ENCODE measurements around the gene TMEM74B.

The TMEM74B gene

DNA sequence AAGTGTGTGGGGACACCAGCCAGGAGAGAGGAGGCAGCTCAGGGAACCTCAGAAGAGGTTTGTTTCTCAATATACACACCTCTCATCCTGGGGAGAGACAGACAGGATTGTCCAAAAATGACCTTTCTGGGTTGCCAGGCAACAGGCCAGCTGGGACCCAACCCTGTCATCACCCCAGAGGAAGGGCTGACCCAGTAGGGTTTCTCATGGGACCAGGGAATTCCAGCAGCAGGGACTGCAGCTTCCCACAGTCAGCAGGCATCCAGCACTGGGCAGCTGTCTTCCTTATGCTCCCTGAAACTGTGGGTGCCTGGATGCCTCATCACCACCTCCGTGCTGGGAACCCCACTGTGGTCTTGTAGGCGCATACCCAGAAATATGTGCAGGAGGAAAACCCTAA, 19.8 kb upstream of the TMEM74B start:
- no peak for DNase-seq

DNA sequence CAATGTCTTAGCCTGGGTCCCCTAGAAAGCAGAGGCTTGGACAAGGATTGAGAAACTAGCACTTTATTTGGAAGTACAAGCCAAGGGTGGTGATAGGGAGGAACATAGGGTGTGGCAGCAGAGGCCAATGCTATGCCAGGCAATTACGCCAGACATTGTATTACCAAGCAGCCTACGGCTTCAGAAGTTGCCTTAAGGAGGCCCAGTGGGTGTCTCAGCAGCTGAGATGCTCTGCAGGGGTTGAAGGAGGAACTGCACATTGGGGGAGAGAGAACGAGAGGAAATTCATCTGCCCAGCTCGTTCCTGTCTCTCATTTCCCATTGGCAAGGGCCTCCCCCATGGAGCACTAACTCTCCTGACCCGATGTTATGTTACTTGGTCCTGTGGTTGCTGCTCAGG, 19.3 kb upstream of the TMEM74B start:
- DNase-seq = no peak

DNA sequence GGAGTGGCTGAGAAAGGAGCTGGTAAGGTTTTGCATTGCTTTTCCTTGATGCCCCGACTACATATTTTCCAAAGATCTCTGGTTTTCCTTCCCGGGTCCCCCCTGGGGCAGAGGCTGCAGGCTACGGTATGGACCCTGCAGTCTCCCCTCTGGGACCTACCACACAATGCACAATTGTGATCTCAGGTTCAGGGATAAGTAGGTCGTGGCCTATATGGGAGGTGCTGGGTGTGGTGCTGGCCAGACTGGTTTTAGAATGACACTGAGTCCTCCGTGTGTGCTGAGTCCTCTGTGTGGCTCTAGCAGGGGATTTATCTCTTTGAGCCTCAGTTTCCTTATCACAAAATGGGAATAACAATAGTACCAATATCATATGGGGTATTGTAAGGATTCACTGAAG, 18.8 kb upstream of the TMEM74B start:
- no peak for DNase-seq

DNA sequence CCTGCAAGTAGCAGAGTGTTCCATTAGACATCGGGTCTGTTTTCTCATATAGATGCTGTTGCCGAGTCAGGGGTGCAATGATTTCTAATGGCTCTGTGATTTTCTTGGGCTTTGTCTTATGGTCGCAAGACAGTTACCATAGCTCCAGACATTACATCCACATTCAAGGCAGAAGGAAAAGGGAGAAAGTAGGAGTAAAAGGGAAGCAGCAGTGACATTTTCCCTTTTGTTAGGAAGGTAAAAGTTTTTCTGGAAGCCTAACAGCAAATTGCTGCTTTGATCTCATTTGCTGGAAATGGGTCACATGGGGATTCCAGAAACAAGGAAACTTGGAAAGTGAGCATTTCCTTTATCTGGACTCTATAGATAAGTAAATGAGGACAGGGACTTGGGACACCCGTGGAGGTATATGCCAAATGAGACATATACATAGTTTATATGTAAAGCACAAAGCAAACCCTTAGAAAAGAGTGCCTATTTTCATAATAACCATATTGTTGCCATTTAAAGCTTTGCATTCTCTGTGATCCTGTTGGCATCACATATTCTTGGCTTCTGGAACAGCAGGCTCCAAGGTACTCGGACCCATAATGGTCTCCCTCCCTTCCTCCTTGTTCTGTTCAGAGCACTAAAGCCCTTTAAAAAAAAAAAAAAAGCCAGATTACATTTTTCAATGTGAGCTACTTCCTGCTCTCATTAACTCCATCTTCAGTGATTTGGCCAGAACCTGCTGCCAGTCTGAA, 18.2 kb upstream of the TMEM74B start, which contains the start of gene C20orf202:
Gene C20orf202 (plus strand): TSS at position 693 of the 743 bp plus-strand sequence. CDS start 132 bp downstream, outside the sequence.
- DNase-seq = no peak

DNA sequence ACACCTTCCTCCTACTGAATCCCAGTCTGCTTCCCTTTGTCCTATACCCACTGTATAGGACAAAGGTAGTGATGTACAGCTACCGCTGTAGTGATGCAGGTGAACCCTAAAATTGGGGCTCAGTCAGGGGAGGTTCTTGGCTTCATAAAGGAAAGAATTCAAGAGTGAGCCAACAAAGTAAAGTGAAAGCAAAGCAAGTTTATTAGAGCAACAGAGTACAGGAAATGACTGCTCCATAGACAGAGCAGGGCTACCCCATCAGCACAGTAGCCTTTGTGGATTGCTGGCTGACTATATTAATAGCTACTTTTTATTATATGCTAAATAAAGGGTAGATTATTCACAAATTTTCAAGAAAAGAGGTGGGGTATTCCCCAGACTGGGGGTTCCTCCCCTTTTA, 15.2 kb upstream of the TMEM74B start:
- DNase-seq = no peak

DNA sequence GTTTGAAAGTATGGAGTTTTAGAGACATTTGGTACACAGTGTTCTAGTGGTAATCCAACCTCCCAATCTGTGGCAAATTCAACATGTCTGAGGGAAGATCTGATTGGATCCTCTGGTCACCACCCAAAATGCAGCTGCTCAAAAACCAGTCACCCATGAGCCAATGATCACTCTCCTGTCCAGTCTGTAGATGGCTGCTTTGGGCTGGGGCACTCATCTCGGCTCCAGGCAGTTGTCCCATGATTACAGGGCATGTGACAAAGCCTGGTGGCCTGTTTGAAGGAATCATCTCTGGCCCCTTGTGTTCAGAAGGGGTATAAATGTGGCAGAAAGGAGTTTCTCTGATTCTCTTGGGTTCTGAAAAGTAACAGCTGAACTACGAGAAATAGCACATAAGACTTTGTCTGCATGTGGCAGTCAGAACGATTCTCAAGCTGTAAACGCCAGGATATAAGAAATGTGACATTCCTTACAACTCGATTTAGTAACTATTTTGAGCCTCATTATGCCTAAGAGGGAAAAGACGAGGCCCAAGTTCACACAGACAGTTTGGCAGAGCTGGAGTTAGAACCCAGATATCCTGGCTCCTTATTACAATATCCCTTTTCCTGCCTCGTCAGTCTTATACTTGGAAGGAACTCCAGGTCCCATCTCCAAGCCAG, 14.6 kb upstream of the TMEM74B start:
- no peak for DNase-seq

DNA sequence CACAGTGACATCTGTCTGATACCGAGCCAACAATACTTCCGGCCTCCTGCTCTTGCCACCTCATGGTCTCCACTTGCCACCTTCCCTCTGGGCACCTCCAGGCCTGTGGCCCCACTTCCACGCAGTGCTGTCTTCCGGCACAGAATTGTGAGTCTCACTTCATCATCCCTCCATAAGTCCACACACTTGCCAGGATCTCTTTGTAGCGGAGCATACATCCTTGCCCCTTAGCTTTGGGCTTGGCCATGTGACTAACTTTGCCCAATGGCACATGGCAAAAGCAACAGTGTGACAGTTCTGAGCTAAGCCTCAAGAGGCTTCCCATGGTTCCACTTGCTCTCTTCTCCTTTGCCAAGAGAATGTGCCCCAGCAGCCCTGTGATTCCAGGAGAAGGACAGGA, 14.0 kb upstream of the TMEM74B start:
- DNase-seq = no peak

DNA sequence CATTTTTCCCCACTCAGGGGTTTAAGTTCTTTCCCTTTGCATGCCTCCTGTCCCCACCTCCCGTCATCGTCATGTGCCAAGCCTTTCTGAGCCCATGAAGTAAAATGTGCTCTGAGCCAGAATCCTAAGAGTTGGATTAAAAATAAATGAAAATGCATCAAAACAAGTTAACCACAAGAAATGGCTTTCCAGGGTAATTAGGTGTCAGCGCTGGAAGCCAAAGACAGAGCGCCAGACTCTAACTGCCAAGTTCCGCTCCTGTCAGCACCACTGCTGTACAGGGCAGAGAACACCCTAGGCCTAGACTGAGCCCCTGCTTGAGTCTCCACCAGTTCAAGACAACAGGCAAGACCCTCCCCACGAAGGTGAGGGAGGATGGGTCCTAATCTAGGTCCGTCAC, 13.0 kb upstream of the TMEM74B start:
- no peak for DNase-seq

DNA sequence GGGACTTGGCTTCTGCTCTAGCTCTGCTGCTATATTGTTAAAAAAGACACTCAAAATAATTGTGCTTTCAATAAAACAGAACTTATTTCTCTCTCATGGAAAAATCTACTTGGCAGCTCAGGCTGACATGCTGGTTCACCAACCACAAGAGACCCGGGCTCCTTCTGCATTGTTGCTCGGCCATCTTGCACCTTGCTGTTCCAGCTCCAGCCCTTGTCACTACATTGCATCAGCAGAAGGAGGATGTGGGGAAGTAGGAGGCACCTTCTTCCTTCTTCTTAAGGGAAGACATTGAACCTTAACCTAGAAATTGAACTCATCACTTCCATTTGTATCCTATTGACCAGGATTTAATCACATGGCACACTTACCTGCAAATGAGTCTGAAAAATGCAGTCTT, 11.9 kb upstream of the TMEM74B start:
- no peak for DNase-seq

DNA sequence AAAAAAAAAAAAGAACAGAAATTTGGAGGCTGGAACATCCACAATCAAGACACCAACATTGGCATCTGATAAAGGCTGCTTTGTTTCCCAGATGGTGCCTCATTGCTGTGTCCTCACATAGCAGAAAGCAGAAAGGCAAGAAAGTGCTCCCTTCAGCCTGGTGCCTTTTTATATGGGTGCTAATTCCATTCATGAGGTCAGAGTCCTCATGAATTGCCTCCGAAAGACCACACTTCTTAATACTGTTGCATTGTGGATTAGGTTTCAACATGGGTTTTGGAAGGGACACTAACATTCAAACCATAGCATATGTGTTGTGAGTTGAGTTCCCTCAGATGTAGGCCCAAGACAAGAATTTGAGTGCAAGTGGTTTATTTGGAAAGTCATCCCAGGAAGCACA, 10.4 kb upstream of the TMEM74B start:
- DNase-seq = no peak

DNA sequence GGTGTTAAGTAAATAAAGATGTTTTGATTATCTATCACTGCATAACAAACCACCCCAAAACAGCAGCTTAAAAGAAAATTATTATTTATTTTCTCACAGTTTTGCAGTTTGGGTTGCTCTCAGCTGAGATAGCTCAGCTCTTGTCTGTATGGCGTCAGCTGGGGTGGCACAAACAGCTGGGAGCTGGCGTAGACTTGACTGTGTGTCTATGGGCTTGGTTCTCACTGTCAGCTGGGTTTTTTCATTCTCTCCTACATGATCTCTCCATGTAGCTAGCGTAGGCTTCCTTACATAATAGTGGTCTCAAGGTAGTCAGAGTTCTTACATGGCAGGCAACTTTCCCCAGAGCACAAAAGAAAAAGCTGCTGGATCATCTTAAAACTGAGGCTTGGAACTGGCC, 6.5 kb upstream of the TMEM74B start:
- no peak for DNase-seq

DNA sequence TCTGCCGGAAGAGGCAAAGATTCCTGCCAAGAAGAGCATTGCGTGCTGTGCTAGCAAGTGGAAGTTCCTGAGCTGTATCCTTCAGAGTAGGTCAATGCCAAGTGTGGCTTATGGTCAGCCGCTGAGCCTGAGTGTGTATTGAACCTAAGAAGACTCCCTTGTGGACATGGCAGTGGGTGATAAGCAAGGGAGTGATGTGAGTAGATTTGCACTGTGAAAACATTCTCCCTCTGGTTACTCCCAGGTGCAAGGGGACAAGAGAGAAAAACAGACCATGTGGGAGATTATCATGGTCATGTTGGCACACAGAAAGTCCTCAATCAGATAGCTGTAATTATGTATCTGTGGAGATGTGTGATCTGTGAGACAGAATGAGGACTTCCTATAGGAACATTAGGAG, 6.1 kb upstream of the TMEM74B start:
- DNase-seq = no peak

DNA sequence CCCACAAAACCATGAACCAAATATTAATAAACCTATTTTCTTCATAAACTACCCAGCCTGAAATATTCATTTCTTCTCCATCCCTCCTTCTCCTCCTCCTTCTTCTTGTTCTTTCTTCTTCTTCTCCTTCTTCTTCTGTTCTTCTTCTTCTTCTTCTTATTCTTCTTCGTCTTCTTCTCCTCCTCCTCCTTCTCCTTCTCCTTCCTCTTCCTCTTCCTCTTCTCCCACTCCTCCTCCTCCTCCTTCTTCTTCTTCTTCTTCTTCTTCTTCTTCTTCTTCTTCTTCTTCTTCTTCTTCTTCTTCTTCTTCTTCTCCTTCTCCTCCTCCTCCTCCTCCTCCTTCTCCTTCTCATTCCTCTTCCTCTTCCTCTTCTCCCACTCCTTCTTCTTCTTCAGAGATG, 5.0 kb upstream of the TMEM74B start:
- no peak for DNase-seq

DNA sequence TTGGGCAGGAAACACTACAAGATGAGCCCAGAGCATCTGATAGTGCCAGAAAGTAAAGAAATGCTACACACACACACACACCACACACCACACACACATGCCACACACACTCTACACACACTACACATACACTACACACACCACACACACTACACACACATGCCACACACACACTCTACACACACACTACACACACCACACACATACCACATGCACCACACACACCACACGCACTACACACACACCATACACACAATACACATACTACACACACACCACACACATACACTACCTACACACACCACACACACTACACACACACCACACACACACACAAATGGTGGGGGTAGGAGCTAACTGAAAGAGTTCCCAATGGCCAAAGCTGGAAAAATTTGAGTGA, 3.6 kb upstream of the TMEM74B start:
- DNase-seq = no peak

DNA sequence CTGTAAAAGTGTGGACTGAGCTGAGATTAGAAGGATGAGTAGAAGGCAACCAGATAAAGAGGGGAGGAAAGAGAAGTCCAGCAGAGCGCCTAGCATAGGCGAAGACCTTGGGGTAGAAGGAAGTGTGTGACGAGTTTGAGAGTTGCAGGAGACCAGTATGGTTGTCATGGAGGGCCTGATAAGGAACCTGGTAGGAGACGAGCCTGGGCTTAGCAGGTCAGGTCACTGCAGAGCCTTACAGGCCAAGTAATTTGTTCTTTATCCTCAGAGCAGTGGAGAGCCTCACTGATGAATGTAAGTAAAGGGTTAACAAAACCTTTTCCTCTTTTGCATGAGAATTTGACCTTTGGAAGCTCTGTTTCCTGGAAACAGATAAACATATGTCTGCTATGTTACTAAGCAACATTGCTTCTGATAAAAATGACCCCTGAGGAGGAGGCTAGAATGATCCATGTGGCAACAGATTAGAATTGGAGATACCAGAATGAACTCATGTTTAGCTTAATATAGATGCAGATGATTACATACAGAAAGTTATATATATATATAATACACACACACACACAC, 2.9 kb upstream of the TMEM74B start:
- DNase-seq = no peak

DNA sequence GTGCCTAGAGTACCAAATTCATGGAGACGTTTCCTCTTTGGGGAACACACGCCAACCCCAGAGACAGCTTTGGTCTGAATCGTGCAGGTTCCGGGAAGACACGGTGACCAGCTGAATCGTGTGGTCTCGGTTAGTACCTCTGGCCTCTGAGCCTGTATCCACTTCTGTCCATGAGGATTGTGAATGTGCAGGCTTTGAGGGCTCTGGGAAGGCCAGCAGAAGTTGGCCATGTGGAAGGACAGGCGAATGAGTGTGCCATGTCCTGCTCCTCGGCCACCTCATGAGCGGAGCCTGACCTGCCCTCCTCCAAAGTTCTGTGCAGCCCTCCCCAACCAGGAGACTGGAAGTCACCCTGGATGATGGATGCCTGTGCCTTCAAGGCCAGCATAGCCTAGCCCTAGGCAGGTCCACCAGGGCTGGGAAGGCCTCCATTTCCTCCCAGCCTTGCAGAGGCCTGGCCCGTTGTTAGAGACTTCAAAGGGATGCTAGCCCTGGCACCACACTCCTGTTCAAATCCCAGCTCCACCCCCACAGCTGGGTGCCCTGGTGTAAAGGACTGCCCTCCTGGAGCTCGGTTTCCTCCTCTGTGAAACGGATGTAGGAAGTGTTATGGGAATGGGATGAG, 1.7 kb upstream of the TMEM74B start:
- no peak for DNase-seq

DNA sequence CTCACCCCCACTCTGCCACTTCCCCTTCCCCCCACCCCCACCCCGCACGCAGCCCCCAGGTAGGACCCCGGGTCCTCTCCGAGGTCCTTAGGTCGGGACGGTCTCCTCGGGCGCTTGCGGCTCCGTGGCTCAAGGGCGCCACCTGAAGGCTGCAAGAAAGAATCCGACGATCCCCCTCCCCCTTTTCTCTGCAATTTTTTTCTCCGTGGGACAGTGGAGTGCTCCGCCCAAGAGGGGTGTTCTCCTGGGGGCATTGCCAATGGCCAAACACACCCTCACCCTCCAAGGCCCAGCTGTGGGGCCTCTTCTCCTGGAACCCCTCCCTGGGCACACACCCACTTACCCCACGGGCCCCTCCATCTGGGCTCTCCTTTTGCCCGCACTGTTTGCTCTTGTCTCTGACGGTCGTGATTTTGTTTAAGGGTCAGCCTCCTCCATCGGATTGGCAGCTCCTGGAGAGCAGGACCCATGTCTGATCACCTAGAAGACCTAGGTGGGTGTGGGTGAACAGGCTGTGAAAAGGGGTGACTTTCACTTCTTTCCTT, 1.1 kb upstream of the TMEM74B start:
- DNase-seq = peak; percentile 41

DNA sequence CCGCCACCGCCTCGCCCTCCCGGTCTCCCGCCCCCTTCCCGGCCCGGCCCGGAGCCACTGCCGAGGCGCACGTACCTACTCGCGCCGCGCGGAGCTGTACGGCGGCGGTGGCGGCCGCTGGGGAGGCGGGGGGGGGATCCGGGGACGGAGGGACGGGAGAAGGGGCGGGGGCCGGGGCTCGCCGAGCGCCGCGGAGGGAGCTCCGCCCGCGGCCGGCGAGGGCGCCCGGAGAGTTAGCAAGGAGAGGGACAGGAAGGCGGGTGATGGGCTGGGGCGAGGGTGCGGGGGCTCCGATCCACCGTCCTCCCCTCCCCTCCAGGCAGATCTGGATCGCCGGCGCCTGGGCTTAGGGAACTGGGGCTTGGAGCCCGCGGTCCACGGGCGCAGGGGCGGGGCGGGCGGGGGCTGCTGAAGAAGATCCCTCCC, 548 bp upstream of the TMEM74B start:
- no peak for DNase-seq

DNA sequence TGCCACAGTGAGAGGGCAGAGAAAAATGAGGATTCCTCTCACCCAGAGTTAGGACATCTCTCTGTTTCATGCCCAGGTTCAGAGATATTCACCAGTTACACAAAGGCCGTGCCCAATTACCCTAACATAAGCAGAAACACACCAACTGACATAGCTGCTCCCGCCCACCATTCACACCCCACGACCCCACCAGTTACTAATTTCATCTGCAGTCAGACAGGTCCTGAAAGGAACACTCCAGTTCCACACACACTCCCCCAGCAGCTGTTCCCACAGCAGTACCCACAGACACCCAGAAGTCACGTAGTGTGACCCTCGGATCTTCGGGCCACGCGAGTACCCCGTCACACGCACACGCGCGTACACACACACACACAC, 532 bp downstream of the TMEM74B start:
- no peak for DNase-seq

DNA sequence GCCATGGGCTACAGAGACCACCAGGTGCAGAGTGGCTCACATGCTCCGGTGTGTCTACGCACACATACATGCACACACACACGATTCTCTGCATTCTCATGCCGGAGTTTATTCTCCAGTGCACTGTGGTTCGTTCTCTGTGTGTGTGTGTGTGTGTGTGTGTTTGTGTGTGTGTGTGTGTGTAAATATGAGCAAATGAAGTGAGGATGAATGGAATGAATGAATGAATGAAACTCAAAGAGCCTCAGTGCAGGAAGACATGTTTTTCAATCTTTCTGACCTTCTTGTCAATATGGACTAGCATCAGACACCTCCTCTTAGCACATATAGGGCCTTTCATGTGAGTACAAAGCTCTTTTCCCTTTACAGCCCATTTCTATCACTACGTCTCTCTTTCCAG, 1.6 kb downstream of the TMEM74B start:
- no peak for DNase-seq

DNA sequence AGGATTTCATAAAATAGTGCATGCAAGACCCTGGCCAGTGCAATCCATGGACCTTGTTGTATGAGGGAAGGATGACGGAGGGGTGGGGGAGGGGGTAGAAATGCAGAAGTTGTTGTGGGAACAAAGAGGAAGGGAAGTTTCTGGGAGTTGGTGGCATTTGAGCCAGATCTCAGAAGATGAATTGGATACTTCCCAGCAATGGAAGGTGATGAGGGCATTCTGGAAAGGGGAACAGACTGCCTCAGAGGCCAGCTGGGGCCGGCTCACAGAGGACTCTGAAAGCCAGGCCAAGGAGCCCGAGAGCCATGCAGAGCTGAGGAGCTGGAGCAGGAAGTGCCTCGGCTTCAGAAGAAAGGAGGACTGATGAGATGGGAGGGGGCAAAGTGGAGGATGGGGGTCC, 2.7 kb downstream of the TMEM74B start:
- no peak for DNase-seq

DNA sequence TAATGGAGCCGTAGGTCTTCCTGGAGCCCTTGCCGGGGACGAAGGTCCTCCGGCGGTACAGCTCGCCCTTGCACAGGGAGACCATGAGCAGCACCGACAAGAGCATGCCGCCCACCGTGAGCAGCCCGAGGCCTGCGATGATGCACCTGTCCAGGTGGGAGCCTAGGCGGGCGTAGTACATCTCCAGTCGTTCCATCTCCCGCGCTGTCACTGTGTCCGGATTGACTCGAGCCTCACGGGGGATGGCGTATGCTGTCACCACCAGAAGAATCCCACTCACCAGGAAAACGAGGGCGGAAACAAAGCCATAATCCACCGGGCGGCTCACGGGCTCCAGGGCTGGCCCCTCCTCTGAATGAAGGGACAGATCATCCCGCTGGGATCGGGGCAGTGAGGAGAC, 3.8 kb downstream of the TMEM74B start:
- DNase-seq = no peak

DNA sequence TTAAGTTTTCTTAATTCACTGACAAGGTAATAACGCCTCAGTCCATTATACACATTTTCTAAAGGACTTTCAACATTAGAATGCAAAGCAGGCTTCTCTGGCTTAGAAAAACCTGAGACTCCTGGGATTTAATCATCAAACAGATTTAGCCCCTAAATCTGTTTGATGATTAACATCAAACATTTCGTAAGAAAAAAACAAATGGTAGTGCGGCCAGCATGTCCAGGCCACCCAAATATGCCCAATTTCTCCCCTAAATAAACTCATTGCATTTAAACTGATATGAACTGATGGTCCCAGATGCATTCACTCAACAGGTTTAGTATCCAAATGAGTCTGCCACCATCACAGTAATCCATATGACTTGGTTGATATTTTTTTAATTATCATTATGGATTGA, 6.2 kb downstream of the TMEM74B start:
- no peak for DNase-seq

DNA sequence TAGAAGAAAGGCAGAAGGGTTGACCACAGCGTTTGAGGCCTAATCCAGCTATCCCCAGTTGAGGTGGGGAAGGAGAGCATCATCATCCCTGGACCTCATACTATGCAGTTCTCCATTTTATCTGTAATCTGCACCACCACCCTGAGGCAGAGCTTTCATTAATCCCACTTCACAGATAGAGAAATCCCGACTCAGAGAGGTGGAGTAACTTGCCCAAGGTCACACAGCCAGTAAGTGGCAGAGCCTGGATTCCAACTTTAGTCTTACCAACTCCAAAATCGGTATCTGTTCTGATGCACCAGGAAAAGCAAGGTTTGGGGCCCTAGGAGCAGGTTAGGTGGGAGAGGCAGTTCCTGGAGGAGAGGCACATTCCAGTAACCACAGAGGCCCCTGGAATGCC, 6.7 kb downstream of the TMEM74B start:
- no peak for DNase-seq
